LNCaP clone FGC (cell line): Measurements from ENCODE around the gene RDH16.

Experiments used
- DNase-seq: peaks from one replicate; pipeline ENCODE4 v3.0.0-alpha.2; 2011; ENCODE audit warnings: low read depth
- H3K4me3 ChIP-seq: 2 replicates; pipeline ENCODE4 v1.5.1; 2011; ENCODE audit warnings: mild to moderate bottlenecking, low read depth, low read length, control low read depth
- TF ChIP-seq, protein P1 (sequence below): IDR thresholded peaks from 2 replicates; pipeline ENCODE4 v1.5.1; 2012; ENCODE audit warnings: mild to moderate bottlenecking; ENCODE audit not compliant: control insufficient read depth, insufficient read depth; ENCODE audit errors: extremely low read depth

RDH16 gene

DNA sequence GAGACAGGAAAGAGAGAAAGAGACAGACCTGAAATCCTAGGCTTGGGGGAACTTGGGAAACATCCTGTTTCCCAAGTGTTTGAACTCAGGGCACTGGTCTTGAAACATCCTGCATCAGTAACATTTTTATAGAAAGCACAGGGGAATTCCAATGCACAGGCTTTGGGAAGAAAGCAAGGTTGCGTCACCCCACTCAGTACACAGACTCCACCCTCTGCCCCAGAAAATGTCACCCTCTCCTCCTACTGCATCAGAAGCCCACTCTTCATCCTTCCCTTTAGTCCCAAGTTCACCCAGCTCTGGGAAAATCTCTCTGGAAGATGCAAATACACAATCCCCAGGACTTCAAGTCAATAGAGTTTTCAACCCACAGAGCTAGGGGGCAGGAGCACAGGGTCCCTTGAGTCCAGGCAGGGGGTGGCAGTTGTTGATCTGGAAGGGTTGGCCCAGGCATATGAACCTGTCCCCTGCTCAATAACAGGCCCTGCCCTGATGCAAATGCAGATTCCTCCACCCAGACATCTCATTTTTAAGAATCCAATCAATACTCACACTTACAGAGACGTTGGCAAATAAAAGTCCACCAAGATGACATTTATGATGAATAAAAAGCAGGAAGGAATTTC lies 1.7 kb downstream of the RDH16 start:
- TF ChIP-seq, protein P1, sequence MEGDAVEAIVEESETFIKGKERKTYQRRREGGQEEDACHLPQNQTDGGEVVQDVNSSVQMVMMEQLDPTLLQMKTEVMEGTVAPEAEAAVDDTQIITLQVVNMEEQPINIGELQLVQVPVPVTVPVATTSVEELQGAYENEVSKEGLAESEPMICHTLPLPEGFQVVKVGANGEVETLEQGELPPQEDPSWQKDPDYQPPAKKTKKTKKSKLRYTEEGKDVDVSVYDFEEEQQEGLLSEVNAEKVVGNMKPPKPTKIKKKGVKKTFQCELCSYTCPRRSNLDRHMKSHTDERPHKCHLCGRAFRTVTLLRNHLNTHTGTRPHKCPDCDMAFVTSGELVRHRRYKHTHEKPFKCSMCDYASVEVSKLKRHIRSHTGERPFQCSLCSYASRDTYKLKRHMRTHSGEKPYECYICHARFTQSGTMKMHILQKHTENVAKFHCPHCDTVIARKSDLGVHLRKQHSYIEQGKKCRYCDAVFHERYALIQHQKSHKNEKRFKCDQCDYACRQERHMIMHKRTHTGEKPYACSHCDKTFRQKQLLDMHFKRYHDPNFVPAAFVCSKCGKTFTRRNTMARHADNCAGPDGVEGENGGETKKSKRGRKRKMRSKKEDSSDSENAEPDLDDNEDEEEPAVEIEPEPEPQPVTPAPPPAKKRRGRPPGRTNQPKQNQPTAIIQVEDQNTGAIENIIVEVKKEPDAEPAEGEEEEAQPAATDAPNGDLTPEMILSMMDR = no peak
- no peak overlapping the region for H3K4me3 ChIP-seq
- no peak for DNase-seq

- TF ChIP-seq, protein P1 = no peak
- no peak overlapping the region for H3K4me3 ChIP-seq
- no peak for DNase-seq
These were observed 2.5 kb downstream of the RDH16 start for GRCh38 chr12:56954958-56955355.

DNA sequence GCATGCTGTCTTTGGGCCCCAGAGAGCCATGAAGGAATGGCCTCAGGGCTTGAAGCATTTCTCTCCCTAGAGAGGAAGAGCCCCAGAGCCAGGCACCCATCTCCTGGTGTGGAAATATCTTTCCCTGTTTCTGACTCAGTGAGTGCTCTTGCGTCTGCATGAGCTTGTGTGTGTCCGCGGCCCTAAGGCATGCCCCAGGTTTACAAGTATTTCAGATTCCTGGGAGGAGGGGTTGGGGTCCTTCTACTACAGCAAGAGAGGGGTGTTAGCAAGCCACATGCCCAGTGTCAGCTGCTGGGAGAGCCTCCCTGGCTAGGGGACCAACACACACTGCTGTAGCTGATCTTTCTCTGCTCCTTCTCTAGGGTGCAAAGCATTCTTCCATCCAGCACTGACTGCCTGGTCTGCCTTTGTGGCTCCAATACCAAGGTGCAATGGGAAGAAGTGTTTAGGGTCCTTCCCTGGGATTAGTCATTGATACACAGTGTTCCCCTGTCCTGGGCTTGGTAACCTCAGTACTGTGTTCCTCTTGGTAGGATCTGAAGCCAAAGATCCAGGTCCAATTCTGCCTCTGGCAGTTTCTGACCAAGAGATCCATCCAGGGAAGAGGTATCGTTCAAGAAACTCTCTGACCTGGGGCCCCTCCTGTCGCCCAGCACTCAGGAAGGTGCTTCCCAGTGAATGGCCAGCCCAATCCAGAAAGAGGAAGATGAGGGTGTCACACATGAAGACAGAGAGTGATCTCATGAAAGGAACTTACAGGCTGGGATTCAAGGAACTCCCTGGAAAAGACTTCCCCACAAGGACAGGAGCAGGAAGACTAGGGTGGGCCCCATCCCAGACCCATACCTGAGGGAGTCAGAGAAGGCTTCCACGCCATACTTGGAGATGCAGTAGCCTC lies 3.1 kb downstream of the RDH16 start:
- no peak for DNase-seq
- H3K4me3 ChIP-seq = no peak overlapping the region
- TF ChIP-seq, protein P1 = no peak

DNA sequence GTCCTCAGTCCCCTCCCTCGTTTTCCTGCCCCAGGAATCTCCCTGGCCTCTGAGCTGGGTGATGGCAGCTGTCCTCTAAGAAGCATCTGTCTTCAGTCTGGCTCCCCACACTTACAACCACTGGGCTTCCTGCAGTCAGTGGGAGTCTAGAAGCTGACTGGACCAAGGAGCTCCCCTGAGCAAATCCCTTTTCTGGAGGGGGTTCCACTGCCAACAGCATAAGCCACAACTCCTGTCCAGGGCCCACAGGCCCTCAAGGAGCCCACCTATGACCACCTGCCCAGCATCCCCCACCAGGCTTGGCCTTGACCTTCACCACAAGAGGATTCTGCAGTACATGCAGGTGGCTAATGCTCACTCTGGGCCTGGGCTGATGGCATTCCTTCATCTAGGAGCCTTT lies 4.1 kb downstream of the RDH16 start:
- TF ChIP-seq, protein P1 = no peak
- DNase-seq = no peak
- H3K4me3 ChIP-seq = no peak overlapping the region

- no peak for DNase-seq
- TF ChIP-seq, protein P1 = no peak
- no peak overlapping the region for H3K4me3 ChIP-seq
These were observed 5.6 kb downstream of the RDH16 start for GRCh38 chr12:56951582-56952339.

- TF ChIP-seq, protein P1 = no peak
- H3K4me3 ChIP-seq = no peak overlapping the region
- DNase-seq = no peak
These were observed 8.5 kb downstream of the RDH16 start for GRCh38 chr12:56948881-56949280.
